ENCODE data around the gene XDH.
A peak's percentile ranks its signal among the peaks of the same experiment; 100 is the strongest.

The XDH gene

GRCh38 chr2:31304816-31305215 is 109.7 kb downstream of the XDH start:
- DNase-seq (ENCODE audit: low read depth in 1 of 2, low spot score in 1 of 2): peak in 1 of 2 experiments; percentile 19
- Histone ChIP-seq H3K27ac (replicated peaks) (no peak overlapping the region), H3K27me3 (ENCODE audit: insufficient read depth, poor library complexity, severe bottlenecking) (no peaks in the 10 kb centered on the region), H3K4me3 (replicated peaks; ENCODE audit: insufficient read depth, low read length) (no peak overlapping the region)
- TF ChIP-seq GABPA (IDR thresholded peaks at IDR 0.05; ENCODE audit: low read depth) (no peak), POLR2AphosphoS5 (IDR thresholded peaks at IDR 0.05; ENCODE audit: low read depth) (no peak), SPI1 (IDR thresholded peaks at IDR 0.05; ENCODE audit: borderline replicate concordance, low read depth) (peak; percentile 78), REST (IDR thresholded peaks at IDR 0.05; ENCODE audit: insufficient replicate concordance, low read depth) (no peak), CTCF (IDR thresholded peaks at IDR 0.05; ENCODE audit: insufficient read depth, low read length) (no peak)

- H3K27ac ChIP-seq (replicated peaks): no peak overlapping the region
- no peak overlapping the region for H3K4me3 ChIP-seq (replicated peaks; ENCODE audit: insufficient read depth, low read length)
- H3K27me3 ChIP-seq (ENCODE audit: insufficient read depth, poor library complexity, severe bottlenecking): no peaks in the 10 kb centered on the region
- DNase-seq (ENCODE audit: low read depth in 1 of 2, low spot score in 1 of 2): no peak
- TF ChIP-seq GABPA (IDR thresholded peaks at IDR 0.05; ENCODE audit: low read depth): no peak
- no peak for TF ChIP-seq POLR2AphosphoS5 (IDR thresholded peaks at IDR 0.05; ENCODE audit: low read depth)
- TF ChIP-seq SPI1 (IDR thresholded peaks at IDR 0.05; ENCODE audit: borderline replicate concordance, low read depth): no peak
- no peak for TF ChIP-seq REST (IDR thresholded peaks at IDR 0.05; ENCODE audit: insufficient replicate concordance, low read depth)
- no peak for TF ChIP-seq CTCF (IDR thresholded peaks at IDR 0.05; ENCODE audit: insufficient read depth, low read length)
Observed at GRCh38 chr2:31302940-31303563, 111.5 kb downstream of the XDH start.

GRCh38 chr2:31300309-31300708 is 114.2 kb downstream of the XDH start:
- DNase-seq (ENCODE audit: low read depth in 1 of 2, low spot score in 1 of 2): no peak
- no peak for TF ChIP-seq GABPA (IDR thresholded peaks at IDR 0.05; ENCODE audit: low read depth)
- TF ChIP-seq CTCF (IDR thresholded peaks at IDR 0.05; ENCODE audit: insufficient read depth, low read length): no peak
- TF ChIP-seq POLR2AphosphoS5 (IDR thresholded peaks at IDR 0.05; ENCODE audit: low read depth): no peak
- no peak for TF ChIP-seq SPI1 (IDR thresholded peaks at IDR 0.05; ENCODE audit: borderline replicate concordance, low read depth)
- no peak for TF ChIP-seq REST (IDR thresholded peaks at IDR 0.05; ENCODE audit: insufficient replicate concordance, low read depth)
- no peak overlapping the region for H3K4me3 ChIP-seq (replicated peaks; ENCODE audit: insufficient read depth, low read length)
- H3K27ac ChIP-seq (replicated peaks): no peak overlapping the region
- H3K27me3 ChIP-seq (ENCODE audit: insufficient read depth, poor library complexity, severe bottlenecking): no peaks in the 10 kb centered on the region

Data from HL-60 (cell line).